IPS DF 19.7 (cell line): ENCODE data around the gene ZNRD2.

Experiments used
- DNase-seq: peaks from one replicate; pipeline ENCODE4 v3.0.0-alpha.2; 2013; ENCODE audit warnings: low read depth, low spot score

Gene ZNRD2

GRCh38 chr11:65610404-65610803 lies 40.1 kb downstream of the ZNRD2 start:
- no peak for DNase-seq

- DNase-seq: no peak
These were observed 40.9 kb downstream of the ZNRD2 start for GRCh38 chr11:65611028-65611757.

DNA sequence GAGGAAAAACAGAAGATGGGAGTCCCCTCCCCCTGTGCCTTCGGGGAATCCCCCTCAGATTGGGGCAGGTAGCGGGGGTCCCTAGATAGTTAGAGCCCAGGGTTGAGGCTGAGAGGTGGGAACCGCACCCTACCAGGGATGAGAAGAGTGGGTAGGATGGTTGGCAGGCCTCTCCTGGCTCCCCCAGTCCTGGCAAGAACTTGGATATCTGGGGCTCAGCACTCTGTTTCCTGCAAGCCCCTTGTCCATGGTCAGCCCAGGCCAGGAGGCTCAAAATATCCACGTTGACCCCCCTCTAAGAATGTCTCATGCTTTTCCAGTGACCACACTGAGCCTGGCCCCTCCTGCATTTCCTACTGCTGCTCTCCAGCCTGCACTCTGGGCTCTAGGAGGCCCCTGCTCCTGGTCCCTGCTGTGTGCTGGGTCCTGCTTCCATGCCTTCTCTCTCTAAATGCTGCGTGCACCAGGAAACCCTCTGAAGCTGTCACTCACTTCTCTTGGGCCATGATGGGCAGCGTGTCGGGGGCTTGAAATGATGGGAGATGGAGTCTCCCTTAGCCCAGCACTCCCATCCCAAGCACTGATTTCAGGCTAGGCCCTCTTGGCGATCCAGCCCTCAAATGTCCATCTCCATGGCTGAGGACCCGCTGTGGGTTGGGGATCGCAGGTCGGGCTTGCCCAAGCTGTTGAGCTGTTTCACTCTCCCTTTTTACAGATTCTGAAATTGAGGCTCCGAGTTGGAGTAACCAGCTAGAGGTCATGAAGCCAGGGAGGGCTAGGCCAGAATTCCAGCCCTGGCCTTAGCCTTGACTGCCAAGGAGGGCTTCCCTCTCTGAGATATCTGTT lies 41.7 kb downstream of the ZNRD2 start:
- no peak for DNase-seq

DNA sequence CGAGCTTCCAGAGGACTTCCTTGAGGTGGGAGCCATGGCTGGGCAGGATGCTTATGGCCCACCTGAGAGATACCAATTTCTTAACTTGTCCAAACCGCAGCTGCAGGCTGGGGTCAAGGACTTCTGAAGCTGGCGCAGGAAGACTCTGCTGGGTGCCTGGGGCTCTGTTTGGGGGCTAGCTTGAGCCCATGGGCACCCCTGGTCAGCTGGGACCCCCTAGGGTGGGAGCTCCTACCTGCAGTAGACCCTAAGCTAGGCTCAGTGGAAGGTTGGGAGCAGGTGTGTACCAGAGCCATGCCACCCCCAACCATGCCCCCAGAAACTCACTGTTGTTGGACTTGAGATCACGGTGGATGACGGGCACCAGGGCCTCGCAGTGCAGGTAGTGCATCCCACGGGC lies 42.4 kb downstream of the ZNRD2 start:
- no peak for DNase-seq

DNA sequence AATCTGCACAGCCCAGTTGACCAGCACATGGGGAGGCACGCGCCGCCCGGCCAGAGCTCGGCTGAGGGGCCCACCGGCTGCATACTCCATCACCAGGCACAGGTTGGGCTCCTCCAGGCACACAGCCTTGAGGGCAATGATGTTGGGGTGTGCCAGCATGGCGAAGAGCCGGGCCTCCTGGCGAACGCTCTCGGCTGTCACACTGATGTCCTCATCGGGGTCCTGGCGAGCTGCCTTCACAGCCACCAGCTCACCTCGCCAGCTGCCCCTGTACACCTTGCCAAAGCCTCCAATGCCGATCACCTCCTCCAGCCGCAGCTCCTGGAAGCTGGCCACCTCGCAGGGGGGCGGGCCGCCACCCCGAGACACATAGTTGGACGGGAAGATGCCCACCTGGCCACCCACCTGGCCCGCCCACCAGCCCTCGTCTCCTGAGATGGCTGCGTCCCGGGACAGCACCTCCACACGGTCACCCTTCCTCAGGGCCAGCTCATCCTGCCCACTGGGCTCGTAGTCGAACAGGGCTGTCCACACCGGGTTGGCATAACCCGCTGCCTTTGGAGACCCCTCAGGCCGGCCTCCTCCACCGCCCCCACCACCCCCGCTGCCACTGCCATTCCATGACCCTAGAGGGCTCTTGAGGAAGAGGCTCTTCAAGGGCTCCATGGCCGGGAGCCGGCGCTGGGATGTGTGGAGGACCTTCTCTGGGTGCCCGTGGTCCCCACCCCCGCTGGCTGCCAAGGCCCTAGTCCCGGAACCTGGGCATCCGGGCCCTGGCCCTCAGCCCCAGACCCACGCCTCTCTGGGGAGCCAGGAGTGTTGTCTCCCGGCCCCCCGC lies 43.0 kb downstream of the ZNRD2 start:
- no peak for DNase-seq

GRCh38 chr11:65615229-65615949 lies 45.1 kb downstream of the ZNRD2 start, which contains the start of gene PCNX3:
Gene PCNX3, plus strand, starts transcription at chr11:65615776. Its CDS starts 536 bp downstream, at chr11:65616312.
- peak; percentile 99 for DNase-seq

DNA sequence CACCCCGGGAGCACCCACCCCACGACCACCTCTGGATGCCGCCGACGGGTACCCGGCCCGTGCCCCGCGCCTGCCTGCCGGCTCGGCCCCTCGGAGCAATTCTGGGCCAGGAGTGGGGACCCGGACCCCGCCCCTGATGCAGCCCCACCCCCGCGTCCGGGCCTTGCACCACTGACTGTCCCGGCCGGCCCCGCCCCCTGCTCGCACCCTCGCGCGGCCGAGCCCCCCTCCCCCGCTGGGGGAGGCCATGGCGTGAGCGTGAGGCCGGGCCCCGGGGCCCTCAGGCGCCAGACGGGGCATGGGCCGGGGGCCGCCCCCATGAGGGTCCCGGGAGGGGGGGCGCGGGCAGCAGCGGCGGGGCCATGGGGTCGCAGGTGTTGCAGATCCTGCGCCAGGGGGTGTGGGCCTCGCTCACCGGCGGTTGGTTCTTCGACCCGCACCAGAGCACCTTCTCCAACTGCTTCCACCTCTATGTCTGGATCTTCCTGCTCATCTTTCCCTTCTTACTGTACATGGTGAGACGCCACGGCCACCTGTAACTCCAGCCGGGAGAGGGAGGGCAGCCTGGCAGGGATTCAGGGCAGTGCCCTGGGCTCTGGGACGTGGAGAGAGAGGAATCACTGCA lies 45.8 kb downstream of the ZNRD2 start:
- no peak for DNase-seq

GRCh38 chr11:65616575-65617001 lies 46.3 kb downstream of the ZNRD2 start:
- no peak for DNase-seq

DNA sequence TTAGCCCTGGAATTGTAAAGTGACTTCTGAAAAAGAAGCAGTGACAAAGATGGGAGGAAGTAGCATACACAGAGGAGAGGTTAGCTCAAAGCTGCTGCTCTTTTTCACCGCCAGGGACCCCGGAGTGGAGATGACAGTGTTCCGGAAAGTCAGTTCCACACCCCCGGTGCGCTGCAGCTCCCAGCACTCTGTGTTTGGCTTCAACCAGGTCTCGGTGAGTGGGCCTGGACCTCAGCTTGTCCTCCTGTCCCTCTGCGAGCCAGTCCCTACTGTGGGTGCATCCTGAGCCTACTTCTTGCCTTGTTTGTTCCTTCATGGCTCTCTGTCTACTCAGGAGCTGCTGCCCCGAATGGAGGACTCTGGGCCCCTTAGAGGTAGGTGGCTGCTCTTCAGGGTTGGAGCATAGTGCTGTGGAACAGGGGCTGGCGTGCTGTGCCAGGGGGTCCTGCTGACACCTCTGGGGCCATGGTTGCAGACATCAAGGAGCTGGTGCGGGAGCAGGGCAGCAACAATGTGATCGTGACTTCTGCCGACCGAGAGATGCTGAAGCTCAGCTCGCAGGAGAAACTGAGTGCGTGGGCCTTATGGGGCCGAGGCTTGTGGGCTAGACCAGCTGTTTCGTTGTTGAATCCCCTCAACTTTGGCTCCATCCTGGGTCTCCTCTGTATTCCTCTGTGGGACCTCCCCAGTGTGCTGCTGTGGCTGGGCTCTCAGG lies 47.0 kb downstream of the ZNRD2 start:
- DNase-seq: no peak

GRCh38 chr11:65617990-65618751 lies 47.9 kb downstream of the ZNRD2 start:
- no peak for DNase-seq

GRCh38 chr11:65618763-65619162 lies 48.5 kb downstream of the ZNRD2 start:
- no peak for DNase-seq

DNA sequence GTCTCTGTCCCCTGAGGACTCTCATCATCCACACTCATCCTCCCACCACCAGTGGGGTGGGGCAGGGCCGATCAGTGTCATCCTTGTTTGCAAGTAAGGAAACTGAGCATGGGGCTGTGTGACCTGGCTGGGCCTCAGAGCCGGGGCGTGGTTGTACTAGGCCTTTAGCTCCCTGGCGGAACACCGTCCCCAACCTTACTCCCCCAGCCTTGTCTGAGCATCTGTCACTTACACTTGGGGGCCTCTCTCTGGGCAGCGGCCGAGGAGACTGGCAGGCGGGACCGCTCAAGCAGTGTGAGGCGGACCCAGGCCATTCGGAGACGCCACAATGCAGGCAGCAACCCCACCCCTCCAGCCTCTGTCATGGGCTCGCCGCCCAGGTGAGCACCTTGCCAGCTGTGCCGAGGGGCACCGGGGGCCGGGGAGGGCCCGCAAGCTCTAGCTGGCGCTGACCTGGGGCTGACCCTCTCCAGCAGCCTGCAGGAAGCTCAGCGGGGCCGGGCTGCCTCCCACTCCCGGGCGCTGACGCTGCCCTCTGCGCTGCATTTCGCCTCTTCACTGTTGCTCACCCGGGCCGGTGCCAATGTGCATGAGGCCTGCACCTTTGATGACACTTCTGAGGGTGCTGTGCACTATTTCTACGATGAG lies 49.1 kb downstream of the ZNRD2 start:
- DNase-seq: no peak

DNA sequence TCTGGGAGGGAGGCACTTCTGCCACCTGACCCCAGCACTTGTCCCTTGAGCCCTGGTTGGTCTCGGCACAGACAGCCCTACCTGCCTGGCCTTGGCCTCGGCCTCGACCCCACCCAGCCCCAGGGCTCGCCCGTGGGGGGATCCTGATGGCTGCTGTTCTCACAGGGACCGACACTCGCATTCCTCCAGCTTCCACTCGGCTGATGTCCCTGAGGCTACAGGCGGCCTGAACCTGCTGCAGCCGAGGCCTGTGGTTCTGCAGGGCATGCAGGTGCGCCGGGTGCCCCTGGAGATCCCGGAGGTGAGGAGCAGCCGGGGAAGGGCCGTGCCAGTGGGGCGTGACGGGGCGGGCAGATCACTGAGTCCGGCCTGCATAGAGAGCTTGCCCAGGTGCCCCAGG lies 50.4 kb downstream of the ZNRD2 start:
- no peak for DNase-seq

DNA sequence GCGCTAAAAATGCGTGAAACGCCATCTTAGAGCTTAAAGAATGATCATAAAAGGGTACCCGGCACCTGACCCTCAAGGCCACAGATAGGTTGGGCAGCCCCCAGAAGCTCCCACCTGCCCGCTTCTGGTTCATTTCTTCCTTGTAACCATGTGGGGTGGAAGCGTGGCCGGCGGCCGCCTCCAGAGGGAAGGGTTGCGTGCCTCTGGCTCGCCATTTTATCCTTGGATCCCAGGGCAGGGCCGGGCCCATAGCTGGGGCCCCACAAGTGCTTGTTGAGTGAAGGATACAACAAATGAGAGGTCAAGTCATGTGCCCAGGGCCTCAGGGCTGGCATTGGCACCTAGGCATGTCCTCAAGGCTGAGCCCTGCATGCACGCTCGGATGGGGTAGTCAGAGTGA lies 51.2 kb downstream of the ZNRD2 start:
- no peak for DNase-seq
